SK-N-SH (cell line): ENCODE results near the gene ZNF609. TPM values are rescaled to one million over a fixed set of nuclear protein-coding genes. Genes with fewer than 3 reads are reported as not detected.

Experiments used
- CTCF ChIA-PET: fragments of 300-600, 350-600 bp; formaldehyde crosslinking; extraction: SDS; loops from one replicate; lab custom pipeline; 2021; lab: Yijun Ruan, JAX
- POLR2A ChIA-PET: fragments of 350-600 bp; sonication (Branson Sonifier 250); formaldehyde crosslinking; extraction: SDS; loops from one replicate; lab custom pipeline; 2020; ENCODE audit warnings: antibody characterized with exemption, inconsistent platforms; lab: Yijun Ruan, JAX
- DNase-seq: peaks from one replicate; pipeline ENCODE4 v3.0.0; 2012
- H2AFZ ChIP-seq: fragments of 200-600 bp; sonication (generic); 2 replicates; pipeline ENCODE4 v1.8.1; 2016; ENCODE audit warnings: antibody characterized with exemption, mild to moderate bottlenecking, low read depth
- H3F3A ChIP-seq: fragments of 200-600 bp; sonication (generic); replicated peaks from 2 replicates; pipeline ENCODE3; 2016; ENCODE audit warnings: antibody characterized with exemption, mild to moderate bottlenecking; ENCODE audit not compliant: insufficient read depth
- H3K27ac ChIP-seq, 2 experiments: fragments of 200-500 bp in 1 of 2; fragments of 200-600 bp in 1 of 2; sonication (Bioruptor generic) in 1 of 2; sonication (generic), shearing (Covaris generic) in 1 of 2; 2 replicates each; pipeline versions ENCODE4 v1.5.1 to v1.6.1; 2014 to 2016; ENCODE audit warnings: low read depth in 2 of 2, inconsistent platforms in 1 of 2, low read length in 1 of 2, mild to moderate bottlenecking in 1 of 2, mixed read lengths in 1 of 2
- H3K27me3 ChIP-seq: fragments of 200-600 bp; sonication (generic), shearing (Covaris generic); 2 replicates; pipeline ENCODE4 v1.6.1; 2016; ENCODE audit warnings: mixed run types; ENCODE audit not compliant: insufficient read depth
- H3K36me3 ChIP-seq, 2 experiments: fragments of 200-500 bp in 1 of 2; fragments of 200-600 bp in 1 of 2; sonication (Bioruptor generic) in 1 of 2; sonication (generic) in 1 of 2; replicated peaks in 1 of 2; 2 replicates each; pipeline versions ENCODE3 to v1.5.1; 2014 to 2016; ENCODE audit warnings: low read length in 1 of 2, mild to moderate bottlenecking in 1 of 2; ENCODE audit not compliant: insufficient read depth in 2 of 2, control insufficient read depth in 1 of 2
- H3K4me1 ChIP-seq, 2 experiments: fragments of 200-500 bp in 1 of 2; fragments of 200-600 bp in 1 of 2; sonication (Bioruptor generic) in 1 of 2; sonication (generic), shearing (Covaris generic) in 1 of 2; 2 replicates each; pipeline versions ENCODE4 v1.5.1 to v1.6.1; 2014 to 2016; ENCODE audit warnings: low read depth in 1 of 2, low read length in 1 of 2, mixed run types in 1 of 2; ENCODE audit not compliant: insufficient read depth in 2 of 2, control insufficient read depth in 1 of 2
- H3K4me2 ChIP-seq: fragments of 200-600 bp; sonication (generic), shearing (Covaris generic); 2 replicates; pipeline ENCODE4 v1.6.1; 2017; ENCODE audit warnings: mixed run types
- H3K4me3 ChIP-seq, 2 experiments: fragments of 200-500 bp in 1 of 2; fragments of 200-600 bp in 1 of 2; sonication (Bioruptor generic) in 1 of 2; sonication (generic), shearing (Covaris generic) in 1 of 2; 2 replicates each; pipeline versions ENCODE4 v1.5.1 to v1.8.1; 2014 to 2016; ENCODE audit warnings: low read depth in 2 of 2, inconsistent platforms in 1 of 2, low read length in 1 of 2, mild to moderate bottlenecking in 1 of 2, mixed read lengths in 1 of 2, moderate library complexity in 1 of 2
- H3K79me2 ChIP-seq: fragments of 200-600 bp; sonication (generic); 2 replicates; pipeline ENCODE4 v1.8.1; 2017; ENCODE audit warnings: mild to moderate bottlenecking; ENCODE audit not compliant: insufficient read depth
- H3K9ac ChIP-seq: fragments of 200-600 bp; sonication (generic); 2 replicates; pipeline ENCODE4 v1.6.1; 2017; ENCODE audit warnings: mixed run types
- H3K9me2 ChIP-seq: fragments of 200-600 bp; sonication (generic); 2 replicates; pipeline ENCODE4 v1.6.1; 2017; ENCODE audit warnings: mixed run types
- H3K9me3 ChIP-seq: fragments of 200-600 bp; sonication (generic); 2 replicates; pipeline ENCODE4 v1.6.1; 2017; ENCODE audit warnings: mixed run types, mild to moderate bottlenecking, moderate library complexity
- H4K20me1 ChIP-seq: fragments of 200-600 bp; sonication (generic); 2 replicates; pipeline ENCODE4 v1.6.1; 2017; ENCODE audit warnings: mild to moderate bottlenecking, mixed run types; ENCODE audit not compliant: insufficient read depth
- CTCF ChIP-seq: fragments of 200-600 bp; sonication (generic); IDR thresholded peaks from 2 replicates; pipeline ENCODE4 v1.6.1; 2017; ENCODE audit warnings: antibody characterized with exemption, mild to moderate bottlenecking, moderate library complexity
- ELF1 ChIP-seq: IDR thresholded peaks from 2 replicates; pipeline ENCODE4 v1.4.0; 2012
- EP300 ChIP-seq, 2 experiments: IDR thresholded peaks; 2 replicates each; pipeline versions ENCODE4 v1.4.0 to v1.6.1; 2012; ENCODE audit warnings: borderline replicate concordance in 1 of 2, low read depth in 1 of 2, low read length in 1 of 2
- FOSL2 ChIP-seq: IDR thresholded peaks from 2 replicates; pipeline ENCODE4 v1.4.0; 2012; ENCODE audit warnings: low read depth, mild to moderate bottlenecking, moderate library complexity, borderline replicate concordance
- IRF3 ChIP-seq: fragments of 150-350 bp; IDR thresholded peaks from 2 replicates; pipeline ENCODE4 v1.6.1; 2016; ENCODE audit warnings: mild to moderate bottlenecking, low read depth, low read length
- MXI1 ChIP-seq: IDR thresholded peaks from 2 replicates; pipeline ENCODE4 v1.6.1; 2012; ENCODE audit warnings: mild to moderate bottlenecking, low read depth, low read length, improper control_type of control experiment
- NRF1 ChIP-seq: IDR thresholded peaks from 2 replicates; pipeline ENCODE4 v1.6.1; 2012; ENCODE audit warnings: low read depth, mild to moderate bottlenecking, low read length
- PBX3 ChIP-seq: IDR thresholded peaks from 2 replicates; pipeline ENCODE4; 2012
- POLR2AphosphoS5 ChIP-seq: IDR thresholded peaks from 2 replicates; pipeline ENCODE4 v1.6.1; 2012; ENCODE audit warnings: low read depth, low read length
- RAD21 ChIP-seq: IDR thresholded peaks from 2 replicates; pipeline ENCODE4 v1.6.1; 2012; ENCODE audit warnings: mild to moderate bottlenecking, low read length
- RCOR1 ChIP-seq: fragments of 150-350 bp; IDR thresholded peaks from 2 replicates; pipeline ENCODE4 v1.6.1; 2017; ENCODE audit warnings: antibody characterized with exemption, low read length
- TAF1 ChIP-seq: IDR thresholded peaks from 2 replicates; pipeline ENCODE4 v1.6.1; 2012; ENCODE audit warnings: low read depth, mild to moderate bottlenecking, low read length, moderate library complexity, borderline replicate concordance
- USF1 ChIP-seq: IDR thresholded peaks from 2 replicates; pipeline ENCODE4 v1.4.0; 2012; ENCODE audit warnings: low read depth, borderline replicate concordance
- USF2 ChIP-seq: fragments of 150-350 bp; IDR thresholded peaks from 2 replicates; pipeline ENCODE4 v1.6.1; 2017; ENCODE audit warnings: antibody characterized with exemption, low read length, low read depth, borderline replicate concordance
- ZBTB33 ChIP-seq: IDR thresholded peaks from 2 replicates; pipeline ENCODE4 v1.4.0; 2012; ENCODE audit warnings: low read depth, borderline replicate concordance
- WGBS: methylation state at CpG from one replicate; pipeline ENCODE4 v1.1.6; 2017; ENCODE audit warnings: low lambda C conversion rate; 5-methylcytosine and 5-hydroxymethylcytosine counted together
- polyA plus RNA-seq, 3 experiments: library from polyadenylated mRNA; depleted of rRNA; stranded (reverse); fragments of >200 nt; gene quantifications; 2 replicates each; pipeline ENCODE4 v1.2.3, GENCODE V29; 2012

The ZNF609 gene
- polyA plus RNA-seq, 1 of the 3 experiments (the other 2 are of a cell fraction), result 12.6 TPM

GRCh38 chr15:64629063-64629462 is 168.7 kb downstream of the ZNF609 start:
- H3K36me3 ChIP-seq, result peaks cover 2 to 9% of the 10 kb centered on the region in 2 experiments
- no peaks in the 10 kb centered on the region for H4K20me1 ChIP-seq
- H3K27ac ChIP-seq, result no peak overlapping the region
- H3K9ac ChIP-seq, result no peak overlapping the region
- no peaks in the 10 kb centered on the region for H3K9me2 ChIP-seq
- no peak overlapping the region for H3K4me3 ChIP-seq
- H2AFZ ChIP-seq, result no peak overlapping the region
- CTCF ChIA-PET, result interaction anchor here (0.6 to 1.2 kb wide), 2 partner anchors 9 to 18 kb away, joined by 3 read pairs; no protein-coding TSS in a partner anchor
- peaks cover 0 to 2% of the 10 kb centered on the region in 2 experiments; a peak in 3 of 4 replicates for H3K4me1 ChIP-seq
- 97% methylated on average over 2 of the region's 2 CpGs for WGBS
- TF ChIP-seq MXI1 (no peak), CTCF (no peak), IRF3 (no peak), RAD21 (no peak), TAF1 (no peak), RCOR1 (no peak), PBX3 (no peak), ZBTB33 (no peak), USF2 (no peak), POLR2AphosphoS5 (no peak), ELF1 (no peak), FOSL2 (no peak), USF1 (no peak), NRF1 (no peak), EP300 (IDR thresholded peaks at IDR 0.05; ENCODE audit: borderline replicate concordance in 1 of 2, low read depth in 1 of 2, low read length in 1 of 2) (no peak)
- POLR2A ChIA-PET, result no interaction called here
- DNase-seq, result no peak
- H3K4me2 ChIP-seq, result no peak overlapping the region
- H3F3A ChIP-seq, result peaks cover 4% of the 10 kb centered on the region
- H3K27me3 ChIP-seq, result no peaks in the 10 kb centered on the region
- no peaks in the 10 kb centered on the region for H3K9me3 ChIP-seq
- H3K79me2 ChIP-seq, result peaks cover 77% of the 10 kb centered on the region
